NCI-H2227 treated with DMSO at 0.1 percent for 48 hours (cell line): Measurements from ENCODE around the gene ADAM8.

Source experiments
- DNase-seq: peaks from one replicate; lab custom pipeline; 2025; lab: John Stamatoyannopoulos, UW

The ADAM8 gene

DNA sequence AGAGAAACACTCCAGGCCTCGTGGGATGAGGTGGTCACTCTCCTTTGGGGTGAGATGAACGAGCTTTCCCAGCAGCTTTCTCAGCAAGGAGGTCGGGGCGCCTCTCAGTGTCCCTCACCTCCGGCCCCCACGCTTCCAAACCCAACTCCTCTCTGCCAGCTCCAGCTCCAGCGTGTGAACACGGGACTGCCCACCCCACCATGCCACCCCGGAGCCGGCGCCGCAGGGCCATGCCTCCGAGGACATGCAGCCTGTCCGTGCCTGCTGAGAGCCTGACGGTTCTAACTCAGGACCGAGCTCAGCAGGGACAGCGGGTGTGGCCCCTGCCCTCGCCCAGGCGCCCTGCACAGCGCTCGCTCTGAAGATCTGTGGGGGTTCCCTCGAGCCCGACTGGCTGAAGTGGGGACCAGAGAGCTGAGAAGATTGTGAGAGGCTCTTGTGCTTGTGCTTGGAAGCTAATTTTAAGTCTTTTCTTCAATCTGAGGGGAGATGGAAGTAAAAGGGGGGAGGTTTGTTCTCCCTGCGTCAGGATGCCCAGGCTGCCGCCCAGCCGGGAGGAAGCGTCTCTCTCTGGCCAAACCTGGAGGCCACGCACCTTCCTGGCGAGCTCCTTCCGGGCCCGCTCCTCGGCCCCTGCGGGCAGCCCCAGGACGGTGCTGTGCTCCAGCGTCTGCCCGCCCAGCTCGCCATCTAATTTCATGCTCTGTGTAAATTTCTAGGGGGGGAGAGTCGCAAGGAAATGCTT, 5.1 kb upstream of the ADAM8 start:
- no peak for DNase-seq

DNA sequence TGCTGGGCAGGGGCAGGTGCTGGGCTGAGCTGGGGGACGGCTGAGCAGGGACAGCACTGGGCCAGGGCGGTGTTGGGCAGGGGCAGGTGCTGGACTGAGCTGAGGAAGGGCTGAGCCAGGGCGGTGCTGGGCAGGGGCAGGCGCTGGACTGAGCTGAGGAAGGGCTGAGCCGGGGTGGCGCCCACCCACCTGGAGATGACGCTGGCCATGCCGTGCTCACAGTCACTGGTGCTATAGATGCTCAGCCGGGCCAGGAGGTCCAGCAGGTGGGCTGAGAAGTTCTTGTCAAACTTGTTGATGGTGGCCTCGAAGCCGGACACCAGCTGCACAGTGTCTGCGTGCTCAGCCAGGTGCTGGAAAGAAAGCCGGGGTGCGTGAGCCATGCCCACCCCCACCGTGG, 4.4 kb upstream of the ADAM8 start:
- DNase-seq: no peak

DNA sequence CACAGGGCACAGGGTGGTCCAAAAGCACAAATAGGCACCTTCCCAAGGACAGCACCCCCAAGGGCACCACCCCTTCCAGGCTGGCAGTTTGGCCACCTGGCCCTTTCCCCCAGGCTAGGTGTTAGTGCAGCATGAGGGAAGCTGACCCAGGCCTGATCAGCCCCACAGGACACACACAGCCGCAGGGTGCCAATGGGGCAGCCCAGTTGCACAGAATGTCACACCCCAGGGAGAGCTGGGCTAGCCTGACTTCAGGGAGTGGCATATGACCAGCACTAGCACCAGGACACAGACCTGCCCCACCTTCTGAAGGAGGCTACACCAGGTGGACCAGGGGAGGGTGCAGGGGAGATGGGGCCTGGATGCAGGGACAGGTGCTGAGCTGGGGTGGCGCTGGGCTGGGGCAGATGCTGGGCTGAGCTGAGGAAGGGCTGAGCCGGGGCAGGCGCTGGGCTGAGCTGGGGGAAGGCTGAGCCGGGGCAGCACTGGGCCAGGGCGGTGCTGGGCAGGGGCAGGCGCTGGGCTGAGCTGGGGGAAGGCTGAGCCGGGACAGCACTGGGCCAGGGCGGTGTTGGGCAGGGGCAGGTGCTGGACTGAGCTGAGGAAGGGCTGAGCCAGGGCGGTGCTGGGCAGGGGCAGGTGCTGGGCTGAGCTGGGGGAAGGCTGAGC, 3.9 kb upstream of the ADAM8 start:
- no peak for DNase-seq

DNA sequence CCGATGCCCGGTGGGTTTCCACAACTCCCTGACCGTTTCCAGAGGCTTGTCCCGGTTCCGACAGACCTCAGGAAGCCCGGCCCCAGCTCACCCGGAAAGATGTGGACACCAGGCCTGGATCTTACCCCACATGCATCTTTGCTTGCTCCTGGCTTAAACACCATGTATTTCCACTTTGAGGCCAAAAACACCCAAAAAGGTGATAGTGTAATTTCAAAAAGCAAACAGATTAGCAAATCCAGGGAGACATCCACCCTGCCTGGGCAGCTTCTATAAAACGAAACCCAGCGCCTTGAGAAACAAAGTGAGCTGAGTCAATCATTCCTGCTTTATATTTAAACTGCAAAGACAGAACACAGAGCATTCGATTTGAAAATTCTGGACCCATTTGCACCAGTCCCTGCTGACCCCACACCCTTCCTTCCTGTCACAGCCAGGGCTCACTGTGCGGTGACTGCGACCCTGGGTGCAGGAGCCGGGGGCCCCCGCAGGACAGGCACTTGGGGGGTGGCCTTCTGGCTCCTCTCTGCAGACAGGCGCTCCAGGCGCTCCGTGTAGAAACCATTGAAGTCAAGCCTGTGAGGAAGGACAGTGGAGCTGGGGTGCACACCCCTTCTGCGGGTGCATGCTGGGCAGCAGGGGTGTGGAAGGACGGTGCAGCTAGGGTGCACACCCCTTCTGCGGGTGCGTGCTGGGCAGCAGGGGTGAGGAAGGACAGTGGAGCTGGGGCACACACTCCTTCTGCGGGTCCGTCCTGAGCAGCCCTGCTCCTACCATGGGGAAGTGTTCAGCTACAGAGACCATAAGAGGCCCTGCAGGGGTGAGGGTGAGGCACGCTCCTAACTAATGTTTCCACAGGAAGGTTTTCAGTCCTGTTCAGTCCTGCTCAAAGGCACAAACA, 2.9 kb upstream of the ADAM8 start:
- no peak for DNase-seq

DNA sequence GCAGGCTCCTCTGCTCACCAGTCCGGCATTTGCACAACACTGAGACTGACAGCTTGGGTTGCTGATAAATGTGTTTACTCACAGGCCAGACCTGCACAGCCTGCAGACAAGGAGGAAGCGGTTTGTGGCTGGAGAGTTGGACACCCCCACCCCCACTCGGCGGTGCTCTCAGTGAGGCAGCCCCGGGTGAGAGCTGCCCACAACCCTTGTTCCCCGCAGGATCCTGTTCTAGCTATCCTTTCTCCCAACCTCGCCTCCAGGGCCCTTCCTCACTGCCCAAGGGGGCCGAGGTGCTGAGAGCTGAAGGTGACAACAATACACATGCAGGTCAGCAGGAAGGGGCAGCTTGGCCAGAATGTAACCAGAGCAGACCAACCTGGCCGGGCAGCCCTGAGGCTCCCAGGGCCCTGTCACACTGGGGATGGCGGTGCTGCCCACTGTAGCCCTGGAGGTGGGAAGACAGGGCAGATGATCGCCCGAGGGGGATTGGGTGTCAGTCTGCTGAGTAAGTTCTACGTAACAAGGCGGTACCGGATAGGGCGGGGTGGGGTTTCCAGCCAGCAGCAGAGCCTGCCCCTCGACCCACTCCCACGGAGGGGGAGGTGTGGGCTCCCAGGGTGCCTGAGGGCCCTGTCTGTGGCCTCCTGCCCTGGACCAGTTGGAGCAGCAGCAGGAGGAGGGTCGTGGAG, 2.1 kb upstream of the ADAM8 start:
- DNase-seq: no peak

DNA sequence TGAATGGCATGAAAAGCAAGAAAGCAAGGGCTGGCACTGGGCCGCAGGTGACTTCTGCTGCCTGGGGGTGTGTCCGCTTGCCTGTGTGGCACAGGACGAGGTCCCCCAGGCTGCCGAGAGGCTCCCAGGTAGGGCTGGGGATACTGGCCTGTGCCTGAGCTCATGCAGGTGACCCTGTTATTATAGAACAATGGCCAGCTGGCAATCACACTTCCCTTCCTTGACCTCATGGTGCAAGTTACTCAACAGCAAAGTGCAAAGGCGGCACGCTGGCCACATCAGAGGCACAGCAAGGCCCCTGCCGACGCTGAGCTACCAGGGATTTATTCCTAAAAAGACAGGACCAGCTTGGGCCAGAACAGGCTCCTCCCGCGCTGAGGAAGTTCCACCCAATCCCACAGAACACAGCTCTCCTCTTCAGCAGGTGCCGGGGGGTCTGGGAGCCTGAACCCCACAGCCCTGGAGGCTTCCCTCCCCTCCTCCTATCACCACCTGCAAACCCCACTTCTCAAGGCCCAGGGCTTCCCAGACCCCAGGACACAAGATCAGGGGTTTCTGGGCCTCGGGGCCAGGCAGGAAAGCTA, 1.4 kb upstream of the ADAM8 start:
- DNase-seq: no peak

DNA sequence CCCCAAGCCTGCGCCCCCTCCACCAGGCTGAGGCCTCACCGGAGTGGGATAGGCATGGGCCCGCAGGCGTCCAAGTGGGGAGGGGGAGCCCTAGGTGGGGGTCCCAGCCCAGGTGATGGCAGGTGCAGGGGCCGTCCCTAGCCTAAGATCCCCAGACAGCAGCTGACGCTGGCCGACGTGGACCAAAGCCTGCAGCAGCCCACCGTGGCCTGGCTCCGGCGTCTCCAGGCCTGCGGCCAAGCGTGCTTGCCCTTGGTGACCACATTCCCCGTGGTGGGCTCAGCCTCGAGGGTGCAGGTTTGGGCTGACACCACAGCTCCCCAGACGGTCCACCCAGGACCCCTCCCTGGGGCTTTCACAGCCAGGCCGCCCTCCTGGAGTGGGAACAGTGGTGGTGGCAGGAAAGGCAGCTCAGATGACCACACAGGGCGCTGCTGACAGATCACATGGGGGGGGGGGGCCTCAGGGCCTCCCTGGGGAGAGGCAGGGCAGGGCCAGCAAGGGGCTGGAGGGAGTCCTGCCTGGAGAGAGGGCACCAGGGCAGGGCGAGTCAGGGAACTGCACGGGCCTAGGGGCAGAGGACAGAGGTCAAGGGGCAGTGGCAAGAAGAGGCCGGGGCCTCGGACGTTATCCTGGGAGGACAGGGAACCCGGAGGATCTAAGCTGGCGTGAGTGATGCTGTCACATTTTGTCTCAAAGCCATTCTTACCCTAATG, 767 bp upstream of the ADAM8 start:
- no peak for DNase-seq

DNA sequence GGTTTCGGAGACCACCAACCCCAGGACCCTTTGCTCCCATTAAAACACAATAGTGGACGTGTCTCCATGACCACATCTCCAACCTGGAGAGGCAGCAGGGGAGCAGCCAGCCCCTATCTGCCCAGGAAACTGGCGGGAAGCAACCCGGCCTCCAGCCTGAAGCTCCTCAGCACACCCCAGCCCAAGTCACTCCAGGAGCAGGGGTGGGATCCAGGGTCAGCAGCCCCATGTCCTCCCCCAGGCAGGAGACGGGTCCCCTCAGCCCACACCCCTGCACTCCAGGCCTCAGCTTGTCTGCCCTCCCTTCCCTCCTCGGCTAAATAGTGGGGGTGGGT, 601 bp downstream of the ADAM8 start:
- DNase-seq: no peak

DNA sequence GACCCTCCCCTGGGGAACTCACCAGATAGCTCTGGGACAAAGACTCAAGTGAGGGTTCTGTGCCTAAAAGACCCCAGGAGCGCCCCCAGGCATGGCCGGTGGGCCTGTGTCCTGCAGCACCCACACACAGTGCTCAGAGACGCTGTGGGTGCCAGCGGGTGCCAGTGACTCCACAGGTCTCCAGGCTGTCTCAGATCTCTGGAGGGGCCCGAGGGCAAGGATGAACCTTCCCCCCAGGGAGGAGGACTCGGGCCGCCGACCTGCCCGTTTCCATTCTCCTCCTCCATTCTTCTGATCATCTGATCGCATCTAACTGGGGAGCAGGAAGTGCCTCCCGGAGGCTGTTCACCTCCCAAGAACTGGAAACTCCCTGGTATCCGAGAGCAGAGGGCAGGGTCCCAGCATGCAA, 980 bp downstream of the ADAM8 start:
- no peak for DNase-seq

DNA sequence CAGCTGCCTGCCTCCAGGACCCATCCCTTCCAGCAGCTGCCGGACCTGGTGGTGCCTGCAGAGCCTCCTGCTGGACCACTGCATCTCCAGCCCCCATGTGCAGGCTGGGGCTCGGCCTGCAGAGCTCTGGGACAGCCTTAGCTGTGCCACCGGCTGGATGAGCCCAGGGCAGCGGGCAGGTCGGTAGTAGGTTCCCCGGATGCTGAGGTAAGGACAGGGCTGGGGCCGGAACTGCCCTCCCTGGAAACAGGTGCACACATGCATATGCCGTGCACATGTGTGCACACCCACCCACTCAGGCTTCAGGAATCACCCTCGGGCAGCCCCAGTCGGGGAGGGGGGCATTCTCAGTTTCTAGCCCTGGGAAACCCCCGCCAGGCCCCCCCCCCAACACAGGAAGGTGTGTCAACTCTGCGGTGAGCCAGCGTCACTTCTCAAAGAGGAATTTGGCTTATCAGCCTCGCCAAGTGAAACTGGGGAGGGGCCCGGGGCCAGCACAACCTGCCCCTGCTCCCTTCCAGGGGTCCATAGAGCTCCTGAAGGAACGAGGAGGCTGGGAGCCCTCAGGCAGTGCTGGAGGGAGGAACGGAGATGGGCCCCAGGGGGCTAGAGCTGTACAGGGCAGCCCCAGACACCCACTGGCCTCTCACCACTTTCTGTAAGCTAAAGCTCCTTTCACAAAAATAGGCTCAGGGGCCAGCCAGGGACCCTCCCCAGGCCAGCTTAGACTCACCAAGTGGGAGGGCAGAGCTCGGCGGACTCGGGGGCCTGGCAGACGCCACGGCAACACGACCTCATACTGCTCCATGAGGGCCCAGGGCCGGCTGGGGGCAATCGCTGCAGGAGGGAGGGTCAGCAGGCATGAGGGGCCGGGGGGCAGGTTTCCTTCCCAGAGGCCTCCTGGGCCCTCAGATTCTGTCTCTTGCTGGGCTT, 1.7 kb downstream of the ADAM8 start:
- no peak for DNase-seq

DNA sequence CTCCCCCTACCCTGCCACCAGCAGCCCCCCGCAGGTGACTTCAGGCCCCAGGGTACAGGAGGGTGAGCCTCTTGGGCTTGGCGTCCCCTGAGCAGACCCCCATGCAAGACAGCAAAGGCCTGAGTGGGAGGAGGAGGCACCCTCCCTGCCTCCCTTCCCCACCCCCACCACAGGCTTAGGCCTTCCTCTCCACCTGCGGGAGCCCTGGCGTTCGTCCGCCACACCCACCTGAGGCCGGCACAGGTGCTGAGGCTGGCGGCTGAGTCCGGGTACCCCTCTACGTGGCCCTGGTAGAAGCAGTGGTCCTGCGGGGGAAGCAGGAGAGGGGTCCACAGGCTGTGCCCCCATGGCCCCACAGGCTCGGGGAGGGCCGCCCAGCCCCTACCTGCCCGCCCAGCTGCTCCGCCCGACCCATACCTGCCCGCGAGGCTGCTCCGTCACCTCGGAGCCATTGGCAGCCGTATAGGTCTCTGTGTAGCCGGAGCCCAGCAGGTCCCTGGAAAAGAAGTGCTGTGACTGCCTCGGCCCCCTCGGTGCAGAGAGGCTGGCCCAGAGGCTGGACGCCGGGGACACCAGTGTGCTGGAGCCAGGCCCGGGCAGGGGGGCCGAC, 3.0 kb downstream of the ADAM8 start:
- no peak for DNase-seq

DNA sequence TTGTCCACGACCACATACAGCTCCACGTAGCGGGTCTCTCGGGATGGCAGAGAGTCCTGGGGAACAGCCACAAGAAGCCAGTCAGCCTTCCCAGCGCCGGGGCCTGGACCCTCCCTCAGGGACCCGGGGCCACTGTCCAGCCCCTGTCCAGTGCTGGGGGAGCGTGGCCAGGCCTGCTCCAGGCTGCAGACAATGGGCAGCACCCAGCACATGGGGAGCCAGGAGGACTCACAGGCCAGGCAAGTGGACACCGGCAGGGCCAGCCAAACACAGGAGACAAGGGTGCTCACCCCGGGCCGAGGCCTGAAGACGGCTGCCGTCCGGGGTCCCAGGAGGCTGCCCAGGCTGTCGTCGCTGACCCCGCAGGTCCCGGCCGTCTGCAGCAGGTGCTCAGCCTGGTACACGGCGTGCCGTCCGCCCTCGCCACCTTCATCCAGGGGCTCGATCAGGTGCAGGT, 3.7 kb downstream of the ADAM8 start:
- DNase-seq: no peak

DNA sequence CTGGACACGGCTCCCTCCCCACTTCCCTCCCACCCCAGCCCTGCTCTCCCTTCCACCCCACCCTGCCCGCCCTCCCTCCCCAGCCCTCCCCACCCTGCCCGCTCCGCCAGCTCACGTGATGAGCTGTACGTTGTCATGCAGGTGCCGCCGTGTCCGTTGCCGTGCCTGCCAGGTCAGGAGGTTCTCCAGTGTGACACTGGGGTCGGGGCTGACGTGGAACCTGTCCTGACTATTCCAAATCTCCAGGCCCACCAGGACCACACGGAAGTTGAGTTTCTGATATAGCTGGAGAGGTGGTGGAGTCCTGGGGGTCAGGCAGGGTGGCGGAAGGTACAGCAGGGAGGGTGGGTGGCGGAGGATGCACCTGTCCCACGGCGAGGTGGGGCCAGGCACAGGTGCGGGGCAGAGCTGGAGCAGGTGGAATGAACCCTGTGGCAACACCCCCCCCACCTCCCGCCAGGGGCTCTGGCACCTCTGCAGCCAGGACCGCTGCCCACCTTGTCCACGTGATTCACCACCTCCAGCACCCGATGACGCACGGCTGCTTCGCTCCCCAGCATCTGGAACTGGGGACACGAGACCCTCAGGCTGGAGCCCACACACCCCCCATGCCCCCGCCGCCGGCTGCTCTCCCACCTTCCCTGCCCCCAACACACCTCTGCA, 4.2 kb downstream of the ADAM8 start:
- DNase-seq: no peak

DNA sequence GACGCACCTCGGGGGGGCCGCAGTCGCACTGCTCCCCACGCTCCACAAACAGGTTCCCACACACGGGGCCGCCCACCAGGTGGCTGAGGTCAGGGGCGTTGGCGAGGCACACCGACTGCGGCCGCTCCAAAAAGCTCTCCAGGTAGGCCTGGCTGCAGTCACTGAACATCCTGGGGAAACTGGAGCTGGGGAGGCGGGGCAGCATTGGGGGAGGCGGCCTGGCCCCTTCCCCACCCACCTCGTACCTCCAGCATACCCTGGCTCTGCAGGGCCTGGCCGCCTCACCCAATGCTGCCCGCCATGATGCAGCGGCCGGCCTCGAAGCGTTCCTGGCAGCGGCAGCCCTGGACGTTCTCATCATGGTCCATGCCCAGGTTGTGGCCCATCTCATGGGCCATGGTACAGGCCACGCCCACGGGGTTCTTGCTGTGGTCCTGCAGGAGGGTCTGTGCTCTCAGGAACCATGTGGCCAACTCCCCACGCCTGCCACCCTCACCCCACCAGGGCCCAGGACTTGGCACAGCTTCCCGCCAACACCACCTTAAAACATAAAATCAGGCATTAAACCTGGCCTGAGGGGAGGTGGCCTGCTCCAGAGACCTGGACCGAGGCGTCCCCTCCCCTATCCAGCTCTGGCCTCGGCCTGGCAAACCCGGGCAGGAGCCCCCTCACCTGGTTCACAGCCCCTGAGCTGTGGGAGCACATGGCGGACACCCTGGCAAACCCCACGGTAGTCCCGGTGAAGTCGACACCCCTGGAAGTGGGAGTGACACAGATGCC, 5.0 kb downstream of the ADAM8 start:
- no peak for DNase-seq

DNA sequence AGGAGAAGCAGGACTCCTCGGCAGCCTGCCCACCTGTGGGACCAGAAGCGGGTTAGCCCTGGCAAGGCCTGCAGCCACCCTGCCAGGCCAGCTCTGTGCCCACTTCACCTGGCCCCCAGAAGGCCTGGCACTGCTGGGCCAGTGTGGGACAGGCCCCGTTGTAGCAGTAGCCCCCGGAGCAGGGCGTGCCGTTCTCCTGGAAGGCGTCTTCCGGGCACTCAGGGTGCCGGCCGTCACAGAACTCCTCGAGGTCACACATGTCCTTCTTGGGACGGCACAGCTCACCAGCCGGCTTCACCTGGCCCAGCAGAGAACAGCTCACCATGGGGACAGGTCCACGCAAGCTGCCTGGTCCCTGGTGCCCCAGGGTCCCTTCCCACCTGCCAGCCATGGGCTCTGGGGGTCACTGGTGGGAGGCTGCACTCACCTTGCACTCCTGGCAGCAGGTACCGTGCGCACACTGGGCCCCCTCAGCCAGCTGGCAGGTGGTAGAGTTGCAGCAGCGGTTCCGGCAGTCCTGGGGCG, 5.8 kb downstream of the ADAM8 start:
- no peak for DNase-seq

DNA sequence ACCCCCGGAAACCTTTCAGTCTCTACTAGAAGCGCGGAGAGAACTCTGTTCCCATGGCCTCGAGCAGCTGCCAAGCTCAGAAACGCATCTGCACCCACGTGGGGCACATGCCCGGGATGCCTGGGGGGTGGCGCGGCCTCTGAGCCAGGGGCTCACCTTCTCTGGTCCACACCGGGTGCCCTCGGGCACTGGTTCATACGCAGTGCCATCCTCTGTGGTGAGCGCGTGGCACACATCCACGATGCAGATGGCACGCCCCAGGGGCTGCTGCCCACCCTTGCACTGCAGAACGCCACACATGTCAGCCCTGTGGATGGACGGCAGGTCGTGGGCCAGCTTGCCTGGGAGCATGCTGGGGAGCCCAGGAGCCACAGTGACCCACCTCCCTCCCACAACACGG, 6.5 kb downstream of the ADAM8 start:
- no peak for DNase-seq

DNA sequence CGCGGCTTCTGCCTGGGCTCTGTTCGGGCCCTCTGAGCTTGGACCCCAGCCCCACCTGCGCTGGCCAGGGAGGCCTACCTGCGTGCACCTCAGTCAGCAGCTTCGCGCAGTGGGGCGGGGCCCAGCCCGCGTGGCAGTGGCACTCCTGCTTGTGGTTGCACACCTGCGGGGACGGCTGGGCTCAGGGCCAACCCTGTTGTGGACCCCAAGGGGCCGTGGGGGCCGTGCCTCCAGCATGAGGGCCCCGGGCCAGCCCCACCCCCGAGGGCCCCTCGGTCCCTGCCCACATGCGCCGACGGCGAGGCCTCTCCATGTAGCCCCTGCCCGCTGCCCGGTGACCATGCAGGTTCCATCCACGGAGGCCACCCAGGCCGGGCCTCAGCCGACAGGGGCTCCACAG, 7.3 kb downstream of the ADAM8 start:
- no peak for DNase-seq

DNA sequence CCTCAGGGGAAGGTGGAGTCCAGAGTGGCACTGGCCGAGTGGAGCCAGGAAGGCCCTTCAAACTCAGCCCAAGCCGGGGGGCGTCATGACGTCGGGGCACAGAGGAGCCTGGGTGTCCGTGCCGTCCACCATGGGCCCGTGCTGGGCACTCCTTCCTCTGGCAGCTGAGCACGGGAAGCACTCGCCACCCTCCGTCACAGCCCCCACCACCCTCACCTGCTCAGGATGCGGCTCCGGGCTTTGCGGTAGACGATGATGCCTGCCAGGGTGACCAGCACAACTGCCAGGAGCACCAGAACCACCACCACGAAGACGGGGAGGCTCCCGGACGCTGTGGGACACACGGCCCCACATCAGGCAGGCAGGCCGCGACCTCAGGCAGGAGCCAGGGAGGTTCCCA, 8.1 kb downstream of the ADAM8 start:
- DNase-seq: no peak
